ENCODE data around the gene NHLRC4. TPM values are rescaled to one million over a fixed set of nuclear protein-coding genes. Genes with fewer than 3 reads are reported as not detected.
A peak's percentile ranks its signal among the peaks of the same experiment; 100 is the strongest.

The NHLRC4 gene
- total and polyA plus RNA-seq, 8 donors, result 0.99 to 3.4 (median 2.9) TPM

GRCh38 chr16:615122-615521 lies 48.3 kb downstream of the NHLRC4 start:
- no peak for DNase-seq
- Histone ChIP-seq H3K4me3 (no peak overlapping the region), H3K9me3 (no peaks in the 10 kb centered on the region), H3K4me1 (peaks cover 0 to 13% of the 10 kb centered on the region in 2 donors), H3K27me3 (no peaks in the 10 kb centered on the region), H3K27ac (no peak overlapping the region), H3K36me3 (peaks cover 0 to 12% of the 10 kb centered on the region in 2 donors)
- TF ChIP-seq, protein P1, sequence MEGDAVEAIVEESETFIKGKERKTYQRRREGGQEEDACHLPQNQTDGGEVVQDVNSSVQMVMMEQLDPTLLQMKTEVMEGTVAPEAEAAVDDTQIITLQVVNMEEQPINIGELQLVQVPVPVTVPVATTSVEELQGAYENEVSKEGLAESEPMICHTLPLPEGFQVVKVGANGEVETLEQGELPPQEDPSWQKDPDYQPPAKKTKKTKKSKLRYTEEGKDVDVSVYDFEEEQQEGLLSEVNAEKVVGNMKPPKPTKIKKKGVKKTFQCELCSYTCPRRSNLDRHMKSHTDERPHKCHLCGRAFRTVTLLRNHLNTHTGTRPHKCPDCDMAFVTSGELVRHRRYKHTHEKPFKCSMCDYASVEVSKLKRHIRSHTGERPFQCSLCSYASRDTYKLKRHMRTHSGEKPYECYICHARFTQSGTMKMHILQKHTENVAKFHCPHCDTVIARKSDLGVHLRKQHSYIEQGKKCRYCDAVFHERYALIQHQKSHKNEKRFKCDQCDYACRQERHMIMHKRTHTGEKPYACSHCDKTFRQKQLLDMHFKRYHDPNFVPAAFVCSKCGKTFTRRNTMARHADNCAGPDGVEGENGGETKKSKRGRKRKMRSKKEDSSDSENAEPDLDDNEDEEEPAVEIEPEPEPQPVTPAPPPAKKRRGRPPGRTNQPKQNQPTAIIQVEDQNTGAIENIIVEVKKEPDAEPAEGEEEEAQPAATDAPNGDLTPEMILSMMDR (IDR thresholded peaks at IDR 0.05), result no peak
- ATAC-seq, result no peak
- intact Hi-C loops (cut with DNase I), result no loop called here

- H3K36me3 ChIP-seq, result peaks cover 0 to 19% of the 10 kb centered on the region in 2 donors
- TF ChIP-seq, protein P1 (IDR thresholded peaks at IDR 0.05), result no peak
- intact Hi-C loops (cut with DNase I), result no loop called here
- peaks cover 0 to 10% of the 10 kb centered on the region in 2 donors for H3K4me1 ChIP-seq
- H3K27ac ChIP-seq, result peak overlapping the region; percentile 75 to 80
- DNase-seq, result peak in 3 of 4 donors; percentile 46 to 87 (median 54)
- peak overlapping the region in 1 of 2 donors; percentile 1 for H3K4me3 ChIP-seq
- H3K27me3 ChIP-seq, result no peaks in the 10 kb centered on the region
- peak; percentile 85 for ATAC-seq
- no peaks in the 10 kb centered on the region for H3K9me3 ChIP-seq
Measured at GRCh38 chr16:616733-617586, 50.2 kb downstream of the NHLRC4 start.

DNA sequence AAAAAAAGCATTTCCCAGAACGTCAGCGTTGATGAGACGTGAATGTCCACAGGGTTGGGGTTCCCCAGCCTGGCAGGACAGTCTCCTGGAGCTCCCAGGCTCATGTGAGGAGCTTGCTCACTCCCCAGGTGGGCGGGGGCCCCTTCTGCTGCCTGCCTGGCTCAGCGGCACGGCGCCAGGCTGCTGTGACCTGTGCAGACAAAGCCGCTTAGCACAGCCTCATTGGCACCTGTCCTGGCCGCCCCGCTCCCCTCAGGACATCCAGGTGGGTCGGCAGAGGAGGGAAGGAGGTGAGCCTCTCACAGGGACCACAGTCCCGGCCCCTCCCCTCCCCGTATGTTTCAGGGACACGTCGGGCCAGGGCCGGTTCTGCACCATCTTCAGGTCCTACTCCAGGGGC lies 51.0 kb downstream of the NHLRC4 start:
- ATAC-seq (peak; percentile 61), DNase-seq (peak in 2 of 4 donors; percentile 45 to 86)
- Histone ChIP-seq H3K27ac (peak overlapping the region; percentile 75 to 80), H3K36me3 (peaks cover 0 to 19% of the 10 kb centered on the region in 2 donors), H3K27me3 (no peaks in the 10 kb centered on the region), H3K4me1 (peaks cover 0 to 13% of the 10 kb centered on the region in 2 donors), H3K9me3 (no peaks in the 10 kb centered on the region), H3K4me3 (peak overlapping the region in 1 of 2 donors; percentile 20)
- intact Hi-C loops (cut with DNase I), result no loop called here
- TF ChIP-seq, protein P1 (IDR thresholded peaks at IDR 0.05), result no peak

Small RNAs within 50 kb of the gene (microRNA-seq; reads per million reads assigned to microRNA genes)
- gene MIR3176, result 4.8 to 5.7 reads per million in 2 donors
- 0.14 to 0.17 reads per million in 2 donors for gene MIR5587

Other genes with a start within 250 kb of the NHLRC4 start
- gene AXIN1, start 214.3 kb upstream of the NHLRC4 start, total RNA-seq, result 10 to 100 TPM; 21.7 to 22.7 TPM
- gene AXIN1, start 214.3 kb upstream of the NHLRC4 start, polyA plus RNA-seq (ENCODE audit: insufficient read length in 6 of 6), result 10 to 100 TPM; 14.0 to 23.4 (median 17.5) TPM
- gene MRPL28, start 196.5 kb upstream of the NHLRC4 start, total RNA-seq, result 10 to 100 TPM; 45.4 to 48.1 TPM
- 10 to 100 TPM; 39.6 to 59.4 (median 48.5) TPM for gene MRPL28, start 196.5 kb upstream of the NHLRC4 start, polyA plus RNA-seq (ENCODE audit: insufficient read length in 6 of 6)
- 10 to 100 TPM; 76.3 to 88.4 TPM for gene PGAP6, start 185.0 kb upstream of the NHLRC4 start, total RNA-seq
- 10 to 100 TPM; 37.3 to 52.8 (median 41.8) TPM for gene PGAP6, start 185.0 kb upstream of the NHLRC4 start, polyA plus RNA-seq (ENCODE audit: insufficient read length in 6 of 6)
- 10 to 100 TPM; 72.3 to 78.1 TPM for gene NME4, start 169.8 kb upstream of the NHLRC4 start, total RNA-seq
- gene NME4, start 169.8 kb upstream of the NHLRC4 start, polyA plus RNA-seq (ENCODE audit: insufficient read length in 6 of 6), result 100 to 1,000 TPM; 149 to 199 (median 168) TPM
- 10 to 100 TPM; 14.4 to 17.1 TPM for gene DECR2, start 165.1 kb upstream of the NHLRC4 start, total RNA-seq
- 10 to 100 TPM; 10.3 to 25.1 (median 16.7) TPM for gene DECR2, start 165.1 kb upstream of the NHLRC4 start, polyA plus RNA-seq (ENCODE audit: insufficient read length in 6 of 6)
- gene RAB11FIP3, start 141.4 kb upstream of the NHLRC4 start, total RNA-seq, result 10 to 100 TPM; 28.1 to 38.0 TPM
- 10 to 100 TPM; 48.8 to 64.0 (median 56.7) TPM for gene RAB11FIP3, start 141.4 kb upstream of the NHLRC4 start, polyA plus RNA-seq (ENCODE audit: insufficient read length in 6 of 6)
- 10 to 100 TPM; 33.8 to 57.2 TPM for gene CAPN15, start 39.3 kb upstream of the NHLRC4 start, total RNA-seq
- gene CAPN15, start 39.3 kb upstream of the NHLRC4 start, polyA plus RNA-seq (ENCODE audit: insufficient read length in 6 of 6), result 10 to 100 TPM; 16.7 to 45.3 (median 26.0) TPM
- gene PRR35, start 6.6 kb upstream of the NHLRC4 start, total RNA-seq, result not detected
- gene PRR35, start 6.6 kb upstream of the NHLRC4 start, polyA plus RNA-seq (ENCODE audit: insufficient read length in 6 of 6), result under 1 TPM in 1 of 6 donors, not detected in 5; 0.06 TPM
- gene PIGQ, start 3.0 kb downstream of the NHLRC4 start, total RNA-seq, result 10 to 100 TPM; 51.0 to 68.5 TPM
- 10 to 100 TPM; 32.9 to 46.2 (median 36.8) TPM for gene PIGQ, start 3.0 kb downstream of the NHLRC4 start, polyA plus RNA-seq (ENCODE audit: insufficient read length in 6 of 6)
- 10 to 100 TPM; 32.1 to 32.9 TPM for gene RAB40C, start 23.1 kb downstream of the NHLRC4 start, total RNA-seq
- 10 to 100 TPM; 17.6 to 31.1 (median 22.4) TPM for gene RAB40C, start 23.1 kb downstream of the NHLRC4 start, polyA plus RNA-seq (ENCODE audit: insufficient read length in 6 of 6)
- gene WFIKKN1, start 64.0 kb downstream of the NHLRC4 start, total RNA-seq, result 1 to 10 TPM in 1 of 2 donors, under 1 TPM in 1; 0.58 to 1.4 TPM
- under 1 TPM; 0.11 to 0.85 (median 0.41) TPM for gene WFIKKN1, start 64.0 kb downstream of the NHLRC4 start, polyA plus RNA-seq (ENCODE audit: insufficient read length in 6 of 6)
- 10 to 100 TPM; 69.3 to 70.4 TPM for gene METTL26, start 69.3 kb downstream of the NHLRC4 start, total RNA-seq
- gene METTL26, start 69.3 kb downstream of the NHLRC4 start, polyA plus RNA-seq (ENCODE audit: insufficient read length in 6 of 6), result 10 to 100 TPM; 37.2 to 59.4 (median 49.5) TPM
- 10 to 100 TPM; 41.5 to 42.5 TPM for gene MCRIP2, start 74.8 kb downstream of the NHLRC4 start, total RNA-seq
- 10 to 100 TPM in 3 of 6 donors, 1 to 10 TPM in 3; 6.8 to 14.5 (median 9.8) TPM for gene MCRIP2, start 74.8 kb downstream of the NHLRC4 start, polyA plus RNA-seq (ENCODE audit: insufficient read length in 6 of 6)
- gene WDR90, start 82.4 kb downstream of the NHLRC4 start, total RNA-seq, result 10 to 100 TPM; 27.3 to 41.3 TPM
- 10 to 100 TPM; 39.1 to 63.0 (median 44.4) TPM for gene WDR90, start 82.4 kb downstream of the NHLRC4 start, polyA plus RNA-seq (ENCODE audit: insufficient read length in 6 of 6)
- 10 to 100 TPM; 75.9 to 87.2 TPM for gene RHOT2, start 101.1 kb downstream of the NHLRC4 start, total RNA-seq
- gene RHOT2, start 101.1 kb downstream of the NHLRC4 start, polyA plus RNA-seq (ENCODE audit: insufficient read length in 6 of 6), result 100 to 1,000 TPM in 1 of 6 donors, 10 to 100 TPM in 5; 59.8 to 104 (median 69.0) TPM
- 1 to 10 TPM; 2.3 to 4.3 TPM for gene RHBDL1, start 108.7 kb downstream of the NHLRC4 start, total RNA-seq
- gene RHBDL1, start 108.7 kb downstream of the NHLRC4 start, polyA plus RNA-seq (ENCODE audit: insufficient read length in 6 of 6), result 1 to 10 TPM in 1 of 6 donors, under 1 TPM in 5; 0.45 to 1.9 (median 0.74) TPM
- 100 to 1,000 TPM in 1 of 2 donors, 10 to 100 TPM in 1; 93.9 to 103 TPM for gene STUB1, start 113.4 kb downstream of the NHLRC4 start, total RNA-seq
- gene STUB1, start 113.4 kb downstream of the NHLRC4 start, polyA plus RNA-seq (ENCODE audit: insufficient read length in 6 of 6), result 100 to 1,000 TPM in 4 of 6 donors, 10 to 100 TPM in 2; 92.9 to 143 (median 119) TPM
- gene JMJD8, start 117.3 kb downstream of the NHLRC4 start, total RNA-seq, result 10 to 100 TPM; 68.9 to 72.6 TPM
- 10 to 100 TPM; 41.7 to 53.0 (median 43.7) TPM for gene JMJD8, start 117.3 kb downstream of the NHLRC4 start, polyA plus RNA-seq (ENCODE audit: insufficient read length in 6 of 6)
- gene WDR24, start 123.4 kb downstream of the NHLRC4 start, total RNA-seq, result 10 to 100 TPM; 11.7 to 14.2 TPM
- 10 to 100 TPM in 5 of 6 donors, 1 to 10 TPM in 1; 9.4 to 14.3 (median 11.0) TPM for gene WDR24, start 123.4 kb downstream of the NHLRC4 start, polyA plus RNA-seq (ENCODE audit: insufficient read length in 6 of 6)
- 1 to 10 TPM in 1 of 2 donors, under 1 TPM in 1; 0.50 to 5.7 TPM for gene FBXL16, start 138.8 kb downstream of the NHLRC4 start, total RNA-seq
- gene FBXL16, start 138.8 kb downstream of the NHLRC4 start, polyA plus RNA-seq (ENCODE audit: insufficient read length in 6 of 6), result 1 to 10 TPM in 1 of 6 donors, under 1 TPM in 5; 0.48 to 1.1 (median 0.72) TPM
- 10 to 100 TPM; 37.0 to 57.3 TPM for gene METRN, start 148.1 kb downstream of the NHLRC4 start, total RNA-seq
- gene METRN, start 148.1 kb downstream of the NHLRC4 start, polyA plus RNA-seq (ENCODE audit: insufficient read length in 6 of 6), result 10 to 100 TPM in 3 of 6 donors, 1 to 10 TPM in 3; 9.3 to 22.5 (median 11.1) TPM
- gene ANTKMT, start 154.1 kb downstream of the NHLRC4 start, total RNA-seq, result 10 to 100 TPM; 45.8 to 52.9 TPM
- 10 to 100 TPM in 3 of 6 donors, 1 to 10 TPM in 3; 7.7 to 18.5 (median 11.1) TPM for gene ANTKMT, start 154.1 kb downstream of the NHLRC4 start, polyA plus RNA-seq (ENCODE audit: insufficient read length in 6 of 6)
- 10 to 100 TPM in 1 of 2 donors, under 1 TPM in 1; 0.96 to 13.7 TPM for gene CCDC78, start 159.4 kb downstream of the NHLRC4 start, total RNA-seq
- 1 to 10 TPM; 1.8 to 8.9 (median 8.6) TPM for gene CCDC78, start 159.4 kb downstream of the NHLRC4 start, polyA plus RNA-seq (ENCODE audit: insufficient read length in 6 of 6)
- gene HAGHL, start 160.1 kb downstream of the NHLRC4 start, total RNA-seq, result 1 to 10 TPM; 8.7 to 9.9 TPM
- gene HAGHL, start 160.1 kb downstream of the NHLRC4 start, polyA plus RNA-seq (ENCODE audit: insufficient read length in 6 of 6), result 1 to 10 TPM; 2.4 to 7.7 (median 3.6) TPM
- 10 to 100 TPM; 26.7 to 28.2 TPM for gene CIAO3, start 174.0 kb downstream of the NHLRC4 start, total RNA-seq
- 10 to 100 TPM; 17.2 to 27.2 (median 20.4) TPM for gene CIAO3, start 174.0 kb downstream of the NHLRC4 start, polyA plus RNA-seq (ENCODE audit: insufficient read length in 6 of 6)
- 100 to 1,000 TPM in 1 of 2 donors, 10 to 100 TPM in 1; 55.5 to 464 TPM for gene MSLN, start 193.7 kb downstream of the NHLRC4 start, total RNA-seq
- 10 to 100 TPM; 14.5 to 29.0 (median 18.4) TPM for gene MSLN, start 193.7 kb downstream of the NHLRC4 start, polyA plus RNA-seq (ENCODE audit: insufficient read length in 6 of 6)
- gene RPUSD1, start 221.4 kb downstream of the NHLRC4 start, total RNA-seq, result 10 to 100 TPM; 12.6 to 21.0 TPM
- gene RPUSD1, start 221.4 kb downstream of the NHLRC4 start, polyA plus RNA-seq (ENCODE audit: insufficient read length in 6 of 6), result 10 to 100 TPM in 4 of 6 donors, 1 to 10 TPM in 2; 8.6 to 13.9 (median 11.4) TPM
- gene CHTF18, start 221.6 kb downstream of the NHLRC4 start, total RNA-seq, result 10 to 100 TPM; 18.8 to 35.5 TPM
- 10 to 100 TPM; 23.7 to 30.8 (median 24.4) TPM for gene CHTF18, start 221.6 kb downstream of the NHLRC4 start, polyA plus RNA-seq (ENCODE audit: insufficient read length in 6 of 6)
- gene GNG13, start 233.7 kb downstream of the NHLRC4 start, total RNA-seq, result not detected
- under 1 TPM in 2 of 6 donors, not detected in 4; 0.17 to 0.27 TPM for gene GNG13, start 233.7 kb downstream of the NHLRC4 start, polyA plus RNA-seq (ENCODE audit: insufficient read length in 6 of 6)

All from left lung (tissue), 10 donors.